SK-N-SH treated with all-trans-retinoic acid at 6 μM for 48 hours (cell line): ENCODE measurements around the gene GNPTAB.

Source experiments
- ATAC-seq: fragments of 200-7000 bp; cut with Tn5 transposase; 3 replicates; pipeline ENCODE4 v1.9.1; 2020; ENCODE audit warnings: mild to moderate bottlenecking, moderate library complexity
- ARNTL ChIP-seq: fragments of 450-650 bp; formaldehyde crosslinking; IDR thresholded peaks from 2 replicates; pipeline ENCODE4 v1.5.0; 2020; ENCODE audit warnings: low read depth, mild to moderate bottlenecking, moderate library complexity, borderline replicate concordance
- BACH2 ChIP-seq: fragments of 250-450 bp; sonication (Bioruptor Pico); IDR thresholded peaks from 2 replicates; pipeline ENCODE4 v1.9.0; 2021; ENCODE audit warnings: mild to moderate bottlenecking, borderline replicate concordance
- CREB5 ChIP-seq: fragments of 250-450 bp; sonication (Bioruptor Pico); IDR thresholded peaks from 2 replicates; pipeline ENCODE4 v1.5.1; 2020; ENCODE audit warnings: low read depth, mild to moderate bottlenecking, moderate library complexity
- CSDC2 ChIP-seq: fragments of 250-450 bp; sonication (Bioruptor Pico); IDR thresholded peaks from 2 replicates; pipeline ENCODE4 v1.5.0; 2020; ENCODE audit warnings: mild to moderate bottlenecking, moderate library complexity
- ESRRG ChIP-seq: fragments of 250-450 bp; sonication (Bioruptor Pico); IDR thresholded peaks from 2 replicates; pipeline ENCODE4 v1.6.1; 2021; ENCODE audit warnings: mild to moderate bottlenecking
- GLIS3 ChIP-seq: fragments of 250-450 bp; sonication (Bioruptor Pico); IDR thresholded peaks from 2 replicates; pipeline ENCODE4 v1.5.0; 2020; ENCODE audit warnings: mild to moderate bottlenecking, moderate library complexity
- ISL1 ChIP-seq: fragments of 250-450 bp; sonication (Bioruptor Pico); IDR thresholded peaks from 2 replicates; pipeline ENCODE4 v2.1.2; 2022; ENCODE audit warnings: mild to moderate bottlenecking, moderate library complexity
- OSR1 ChIP-seq: fragments of 250-450 bp; sonication (Bioruptor Pico); IDR thresholded peaks from 2 replicates; pipeline ENCODE4 v1.8.0; 2022; ENCODE audit warnings: moderate library complexity, mild to moderate bottlenecking, inconsistent platforms
- POU6F1 ChIP-seq: fragments of 250-450 bp; sonication (Bioruptor Pico); IDR thresholded peaks from 2 replicates; pipeline ENCODE4 v1.8.0; 2021; ENCODE audit warnings: low read depth, mild to moderate bottlenecking, moderate library complexity, borderline replicate concordance
- PPARA ChIP-seq: fragments of 250-450 bp; sonication (Bioruptor Pico); IDR thresholded peaks from 2 replicates; pipeline ENCODE4 v1.5.0; 2020; ENCODE audit warnings: mild to moderate bottlenecking, borderline replicate concordance
- RARB ChIP-seq: fragments of 250-450 bp; sonication (Bioruptor Pico); IDR thresholded peaks from 2 replicates; pipeline ENCODE4 v1.8.0; 2021; ENCODE audit warnings: mild to moderate bottlenecking, moderate library complexity
- SNAI2 ChIP-seq: fragments of 250-450 bp; sonication (Bioruptor Pico); IDR thresholded peaks from 2 replicates; pipeline ENCODE4 v1.5.0; 2020; ENCODE audit warnings: mild to moderate bottlenecking, moderate library complexity
- TCF4 ChIP-seq: fragments of 250-450 bp; sonication (Bioruptor Pico); IDR thresholded peaks from 2 replicates; pipeline ENCODE4 v1.8.0; 2021; ENCODE audit warnings: mild to moderate bottlenecking, moderate library complexity, borderline replicate concordance
- TOX ChIP-seq: fragments of 250-450 bp; sonication (Bioruptor Pico); IDR thresholded peaks from 2 replicates; pipeline ENCODE4 v1.8.0; 2021; ENCODE audit warnings: mild to moderate bottlenecking, moderate library complexity, borderline replicate concordance
- ZC3H10 ChIP-seq: fragments of 250-450 bp; sonication (Bioruptor Pico); IDR thresholded peaks from 2 replicates; pipeline ENCODE4 v1.5.1; 2021; ENCODE audit warnings: mild to moderate bottlenecking, moderate library complexity
- ZFP3 ChIP-seq: fragments of 250-450 bp; sonication (Bioruptor Pico); IDR thresholded peaks from 2 replicates; pipeline ENCODE4 v1.5.0; 2020; ENCODE audit warnings: mild to moderate bottlenecking, moderate library complexity
- ZFP30 ChIP-seq: fragments of 450-650 bp; formaldehyde crosslinking; IDR thresholded peaks from 2 replicates; pipeline ENCODE4 v1.5.0; 2022; ENCODE audit warnings: mild to moderate bottlenecking, moderate library complexity
- ZNF565 ChIP-seq: fragments of 450-650 bp; formaldehyde crosslinking; conservative IDR thresholded peaks from 2 replicates; pipeline ENCODE4 v1.5.0; 2020; ENCODE audit warnings: low read depth, mild to moderate bottlenecking, moderate library complexity
- ZNF70 ChIP-seq: fragments of 450-650 bp; formaldehyde crosslinking; IDR thresholded peaks from 2 replicates; pipeline ENCODE4 v1.5.0; 2020; ENCODE audit warnings: mild to moderate bottlenecking, moderate library complexity
- ZNF8 ChIP-seq: fragments of 450-650 bp; formaldehyde crosslinking; IDR thresholded peaks from 2 replicates; pipeline ENCODE4 v1.5.0; 2020; ENCODE audit warnings: mild to moderate bottlenecking, moderate library complexity
- TF ChIP-seq, protein P1 (sequence below): fragments of 250-450 bp; sonication (Bioruptor Pico); IDR thresholded peaks from 2 replicates; pipeline ENCODE4 v1.8.0; 2020; ENCODE audit warnings: mild to moderate bottlenecking, moderate library complexity, borderline replicate concordance
- TF ChIP-seq, protein P2 (sequence below): fragments of 250-450 bp; sonication (Bioruptor Pico); IDR thresholded peaks from 2 replicates; pipeline ENCODE4 v1.5.1; 2021; ENCODE audit warnings: mild to moderate bottlenecking, moderate library complexity

The GNPTAB gene

DNA sequence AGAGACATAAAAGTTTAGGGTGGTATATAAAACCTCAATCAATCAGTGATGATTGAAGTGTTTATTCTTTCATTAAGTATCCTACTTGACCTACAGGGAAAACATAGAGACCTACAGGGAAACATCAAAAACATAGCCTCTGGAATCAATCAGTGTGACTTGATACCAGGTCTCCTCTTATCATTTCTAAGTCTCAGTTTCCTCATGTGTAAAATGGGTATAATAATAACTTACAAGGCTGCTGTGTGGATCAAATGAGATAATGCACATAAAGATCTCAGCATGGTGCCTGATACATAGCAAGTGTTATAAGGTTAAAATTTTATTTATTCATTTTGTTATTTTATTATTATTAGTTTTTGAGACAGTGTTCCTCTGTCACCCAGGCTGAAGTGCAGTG, 22.2 kb upstream of the GNPTAB start:
- no peak for ATAC-seq
- TF ChIP-seq ARNTL (CRISPR knock-in tag) (no peak), ZNF565 (CRISPR knock-in tag) (no peak), RARB (CRISPR knock-in tag) (no peak), BACH2 (CRISPR knock-in tag) (no peak), ZC3H10 (no peak), ZNF70 (CRISPR knock-in tag) (no peak), TOX (CRISPR knock-in tag) (no peak), ZFP3 (no peak), CSDC2 (CRISPR knock-in tag) (no peak), ESRRG (no peak), SNAI2 (CRISPR knock-in tag) (no peak), GLIS3 (CRISPR knock-in tag) (no peak), ISL1 (no peak), POU6F1 (CRISPR knock-in tag) (no peak), CREB5 (CRISPR knock-in tag) (no peak)
- TF ChIP-seq, protein P1, sequence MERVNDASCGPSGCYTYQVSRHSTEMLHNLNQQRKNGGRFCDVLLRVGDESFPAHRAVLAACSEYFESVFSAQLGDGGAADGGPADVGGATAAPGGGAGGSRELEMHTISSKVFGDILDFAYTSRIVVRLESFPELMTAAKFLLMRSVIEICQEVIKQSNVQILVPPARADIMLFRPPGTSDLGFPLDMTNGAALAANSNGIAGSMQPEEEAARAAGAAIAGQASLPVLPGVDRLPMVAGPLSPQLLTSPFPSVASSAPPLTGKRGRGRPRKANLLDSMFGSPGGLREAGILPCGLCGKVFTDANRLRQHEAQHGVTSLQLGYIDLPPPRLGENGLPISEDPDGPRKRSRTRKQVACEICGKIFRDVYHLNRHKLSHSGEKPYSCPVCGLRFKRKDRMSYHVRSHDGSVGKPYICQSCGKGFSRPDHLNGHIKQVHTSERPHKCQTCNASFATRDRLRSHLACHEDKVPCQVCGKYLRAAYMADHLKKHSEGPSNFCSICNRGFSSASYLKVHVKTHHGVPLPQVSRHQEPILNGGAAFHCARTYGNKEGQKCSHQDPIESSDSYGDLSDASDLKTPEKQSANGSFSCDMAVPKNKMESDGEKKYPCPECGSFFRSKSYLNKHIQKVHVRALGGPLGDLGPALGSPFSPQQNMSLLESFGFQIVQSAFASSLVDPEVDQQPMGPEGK: no peak
- TF ChIP-seq, protein P2, sequence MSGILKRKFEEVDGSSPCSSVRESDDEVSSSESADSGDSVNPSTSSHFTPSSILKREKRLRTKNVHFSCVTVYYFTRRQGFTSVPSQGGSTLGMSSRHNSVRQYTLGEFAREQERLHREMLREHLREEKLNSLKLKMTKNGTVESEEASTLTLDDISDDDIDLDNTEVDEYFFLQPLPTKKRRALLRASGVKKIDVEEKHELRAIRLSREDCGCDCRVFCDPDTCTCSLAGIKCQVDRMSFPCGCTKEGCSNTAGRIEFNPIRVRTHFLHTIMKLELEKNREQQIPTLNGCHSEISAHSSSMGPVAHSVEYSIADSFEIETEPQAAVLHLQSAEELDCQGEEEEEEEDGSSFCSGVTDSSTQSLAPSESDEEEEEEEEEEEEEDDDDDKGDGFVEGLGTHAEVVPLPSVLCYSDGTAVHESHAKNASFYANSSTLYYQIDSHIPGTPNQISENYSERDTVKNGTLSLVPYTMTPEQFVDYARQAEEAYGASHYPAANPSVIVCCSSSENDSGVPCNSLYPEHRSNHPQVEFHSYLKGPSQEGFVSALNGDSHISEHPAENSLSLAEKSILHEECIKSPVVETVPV (CRISPR knock-in tag): no peak

DNA sequence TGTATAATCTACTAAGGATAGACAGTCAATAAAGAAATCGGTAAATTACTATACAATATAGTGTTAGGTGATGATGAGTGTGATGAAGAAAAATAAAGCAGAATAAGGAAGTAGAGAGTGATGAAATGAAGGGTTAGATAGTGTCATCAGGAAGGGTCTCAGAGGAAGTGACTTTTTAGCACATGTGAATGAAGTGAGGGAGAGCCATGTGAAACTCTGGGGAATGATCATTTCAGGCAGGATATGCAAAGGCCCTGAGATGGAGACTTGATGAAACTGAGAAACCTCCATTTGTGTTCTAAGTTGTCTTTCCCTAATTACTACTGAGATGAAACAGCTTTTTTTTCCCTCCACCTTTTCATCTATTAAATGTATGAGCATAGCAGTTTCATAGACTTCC, 19.4 kb upstream of the GNPTAB start:
- no peak for ATAC-seq
- TF ChIP-seq ZC3H10 (no peak), ZNF8 (CRISPR knock-in tag) (no peak), POU6F1 (CRISPR knock-in tag) (no peak), TCF4 (no peak), RARB (CRISPR knock-in tag) (no peak), OSR1 (CRISPR knock-in tag) (no peak), ZNF70 (CRISPR knock-in tag) (no peak), PPARA (CRISPR knock-in tag) (no peak), TOX (CRISPR knock-in tag) (no peak), ESRRG (no peak), ZFP30 (CRISPR knock-in tag) (no peak), ISL1 (no peak)
- TF ChIP-seq, protein P2 (CRISPR knock-in tag): no peak
- TF ChIP-seq, protein P1: no peak
- TF ChIP-seq, all 23 proteins: peak for 0
